HG03280 (cell line): ENCODE data around the gene SPIB.

Experiments
- ATAC-seq: cut with Tn5 transposase; IDR thresholded peaks from one replicate; pipeline ENCODE4 v1.9.1; 2021; ENCODE audit warnings: mild to moderate bottlenecking, moderate library complexity; ENCODE audit not compliant: unreplicated experiment

Gene SPIB

GRCh38 chr19:50417111-50418081 is 1.3 kb upstream of the SPIB start:
- ATAC-seq, result no peak

- ATAC-seq, result no peak
Observed at GRCh38 chr19:50419022-50419579, 363 bp downstream of the SPIB start.

- ATAC-seq, result no peak
Observed at GRCh38 chr19:50419580-50420035, 870 bp downstream of the SPIB start.

- ATAC-seq, result no peak
Observed at GRCh38 chr19:50420127-50420526, 1.4 kb downstream of the SPIB start.

GRCh38 chr19:50420808-50421207 is 2.1 kb downstream of the SPIB start:
- no peak for ATAC-seq

GRCh38 chr19:50422397-50423278 is 3.9 kb downstream of the SPIB start:
- no peak for ATAC-seq

- ATAC-seq, result no peak
Observed at GRCh38 chr19:50423279-50424113, 4.8 kb downstream of the SPIB start.

- no peak for ATAC-seq
Observed at GRCh38 chr19:50425581-50425980, 6.8 kb downstream of the SPIB start.

- no peak for ATAC-seq
Observed at GRCh38 chr19:50427318-50427925, 8.7 kb downstream of the SPIB start.

GRCh38 chr19:50427997-50428425 is 9.3 kb downstream of the SPIB start:
- no peak for ATAC-seq

GRCh38 chr19:50428772-50429463 is 10.2 kb downstream of the SPIB start:
- no peak for ATAC-seq

- no peak for ATAC-seq
Observed at GRCh38 chr19:50430888-50431342, 12.2 kb downstream of the SPIB start.

GRCh38 chr19:50431343-50432220 is 12.8 kb downstream of the SPIB start:
- ATAC-seq, result peak; percentile 82

GRCh38 chr19:50432221-50433028 is 13.7 kb downstream of the SPIB start, which contains the start of gene MYBPC2:
Gene MYBPC2, plus strand, starts transcription at chr19:50432892. Its CDS starts 62 bp downstream, at chr19:50432954.
- ATAC-seq, result no peak

GRCh38 chr19:50433201-50434180 is 14.8 kb downstream of the SPIB start:
- ATAC-seq, result no peak

- ATAC-seq, result no peak
Observed at GRCh38 chr19:50434525-50434924, 15.8 kb downstream of the SPIB start.
